Measurements from ENCODE around the gene RHCE.
"Not testable (repeated sequence)": the region's sequence is repeated elsewhere in the genome, so short reads cannot be mapped to it uniquely, and the experiment has no call there.

The RHCE gene

GRCh38 chr1:25338986-25339385 is 81.6 kb downstream of the RHCE start:
- DNase-seq, result no peak

- DNase-seq, result peak; percentile 34
These were observed 82.2 kb downstream of the RHCE start, which contains the start of gene TMEM50A for GRCh38 chr1:25338188-25338981. Gene TMEM50A (plus strand): TSS chr1:25338334. CDS start chr1:25340487, 2,153 bp downstream.

- not testable (repeated sequence) for DNase-seq
These were observed 83.0 kb downstream of the RHCE start for GRCh38 chr1:25337483-25338187.

GRCh38 chr1:25336922-25337354 is 83.7 kb downstream of the RHCE start:
- not testable (repeated sequence) for DNase-seq

GRCh38 chr1:25329950-25330349 is 90.7 kb downstream of the RHCE start:
- DNase-seq, result not testable (repeated sequence)

- DNase-seq, result not testable (repeated sequence)
These were observed 91.3 kb downstream of the RHCE start for GRCh38 chr1:25329336-25329735.

- DNase-seq, result not testable (repeated sequence)
These were observed 91.8 kb downstream of the RHCE start for GRCh38 chr1:25328791-25329185.

- DNase-seq, result not testable (repeated sequence)
These were observed 92.5 kb downstream of the RHCE start for GRCh38 chr1:25327864-25328790.

- not testable (repeated sequence) for DNase-seq
These were observed 96.2 kb downstream of the RHCE start for GRCh38 chr1:25324407-25324806.

- not testable (repeated sequence) for DNase-seq
These were observed 98.5 kb downstream of the RHCE start for GRCh38 chr1:25322127-25322526.

GRCh38 chr1:25320314-25320938 is 100.2 kb downstream of the RHCE start:
- DNase-seq, result not testable (repeated sequence)

- DNase-seq, result not testable (repeated sequence)
These were observed 107.7 kb downstream of the RHCE start for GRCh38 chr1:25312806-25313470.
